Natural killer cell (primary cell): ENCODE results near the gene RUNX1. TPM values are rescaled to one million over a fixed set of nuclear protein-coding genes. Genes with fewer than 3 reads are reported as not detected.

Source experiments
- ATAC-seq, 3 donors: fragments of 150-1000 bp in 2 of 3; fragments of 200-7000 bp in 1 of 3; cut with Tn5 transposase; 1 replicate in 1 of 3; 2 replicates in 2 of 3; pipeline ENCODE4 v1.10.0; 2021; ENCODE audit warnings: mild to moderate bottlenecking in 2 of 3, moderate library complexity in 2 of 3
- DNase-seq, 2 donors: peaks; one replicate each; pipeline versions ENCODE4 v3.0.0 to v3.0.0-alpha.2; 2013 to 2021; ENCODE audit warnings: mixed read lengths in 1 of 2
- H3K27ac ChIP-seq: one replicate; pipeline ENCODE4 v1.5.1; 2013; ENCODE audit warnings: mild to moderate bottlenecking, low read length
- H3K27me3 ChIP-seq: one replicate; pipeline ENCODE4 v1.6.1; 2013; ENCODE audit warnings: low read length; ENCODE audit not compliant: control insufficient read depth, insufficient read depth
- H3K36me3 ChIP-seq: one replicate; pipeline ENCODE4 v1.6.1; 2013; ENCODE audit warnings: low read length; ENCODE audit not compliant: control insufficient read depth, insufficient read depth
- H3K4me1 ChIP-seq: one replicate; pipeline ENCODE4 v1.6.1; 2013; ENCODE audit warnings: low read length; ENCODE audit not compliant: control insufficient read depth, insufficient read depth
- H3K4me3 ChIP-seq: one replicate; pipeline ENCODE4 v1.5.1; 2013; ENCODE audit warnings: low read length
- H3K9me3 ChIP-seq: one replicate; pipeline ENCODE4 v1.6.1; 2013; ENCODE audit warnings: low read length; ENCODE audit not compliant: control insufficient read depth, insufficient read depth
- H3K27ac Mint-ChIP-seq, 2 donors: one replicate each; pipeline ENCODE4 v1.8.0; 2022; ENCODE audit warnings: mild to moderate bottlenecking in 2 of 2, mixed read lengths in 2 of 2, moderate library complexity in 1 of 2
- H3K27me3 Mint-ChIP-seq, 2 donors: one replicate each; pipeline ENCODE4 v1.8.0; 2022; ENCODE audit warnings: low read depth in 2 of 2, mixed read lengths in 2 of 2
- H3K36me3 Mint-ChIP-seq: one replicate; pipeline ENCODE4 v1.8.0; 2022; ENCODE audit warnings: mixed read lengths
- H3K4me1 Mint-ChIP-seq, 2 donors: one replicate each; pipeline ENCODE4 v1.8.0; 2022; ENCODE audit warnings: mixed read lengths in 2 of 2
- H3K4me3 Mint-ChIP-seq: one replicate; pipeline ENCODE4 v1.8.0; 2022; ENCODE audit warnings: mild to moderate bottlenecking, moderate library complexity, mixed read lengths
- H3K9me3 Mint-ChIP-seq, 2 donors: one replicate each; pipeline ENCODE4 v1.8.0; 2022; ENCODE audit warnings: mixed read lengths in 2 of 2
- CTCF ChIP-seq: fragments of 200-600 bp; IDR thresholded peaks from one replicate; pipeline ENCODE4 v1.8.0; 2022; ENCODE audit warnings: antibody characterized with exemption
- WGBS: methylation state at CpG from one replicate; pipeline ENCODE4 v1.1.7; 2013; ENCODE audit warnings: missing lambda C conversion rate; ENCODE audit not compliant: insufficient coverage; 5-methylcytosine and 5-hydroxymethylcytosine counted together
- intact Hi-C: fragments of 100-400 bp; cut with micrococcal nuclease; formaldehyde crosslinking; loops from one replicate; pipeline ENCODE4 v1.14.2; 2022
- total RNA-seq, 4 donors: library from RNA; stranded (reverse); fragments of 120-200 nt in 1 of 4; gene quantifications; one replicate each; pipeline versions ENCODE4 v1.2.3 to v1.2.4, GENCODE V29; 2013 to 2022

The RUNX1 gene
- total RNA-seq, 3 donors from 2014 or later (not counting 1 experiment from before 2014, with no cell fraction given): 62.1 to 171 (median 98.2) TPM

- Mint-ChIP-seq H3K27ac (peak overlapping the region; percentile 31 to 39), H3K9me3 (no peaks in the 10 kb centered on the region), H3K36me3 (peaks cover 7% of the 10 kb centered on the region), H3K27me3 (no peaks in the 10 kb centered on the region), H3K4me3 (no peak overlapping the region), H3K4me1 (peaks cover 29 to 38% of the 10 kb centered on the region in 2 donors)
- Histone ChIP-seq H3K36me3 (peaks cover 49% of the 10 kb centered on the region), H3K27ac (no peak overlapping the region), H3K9me3 (no peaks in the 10 kb centered on the region), H3K4me1 (peaks cover 6% of the 10 kb centered on the region), H3K27me3 (no peaks in the 10 kb centered on the region), H3K4me3 (no peak overlapping the region)
- ATAC-seq: no peak
- WGBS: 97% methylated on average over 8 of the region's 8 CpGs
- intact Hi-C loops: no loop called here
- DNase-seq: no peak
- TF ChIP-seq CTCF: no peak
Measured at GRCh38 chr21:34797921-34798535, 251.1 kb downstream of the RUNX1 start.

DNA sequence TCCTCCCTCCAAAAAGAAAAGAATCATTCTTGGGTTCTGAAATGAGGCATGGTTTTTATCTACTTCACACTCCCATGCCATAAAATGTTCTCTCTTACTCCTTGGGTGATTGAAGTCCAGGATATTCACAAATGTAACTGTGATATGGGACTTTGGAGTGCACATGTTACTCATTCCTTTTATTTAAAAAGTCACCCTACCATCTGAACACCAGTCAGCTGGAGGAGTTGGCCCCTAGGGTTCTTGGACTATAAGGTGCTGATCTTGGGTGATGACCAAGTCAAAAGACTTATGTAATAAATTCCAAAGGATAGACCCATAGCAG, 251.9 kb downstream of the RUNX1 start:
- no peaks in the 10 kb centered on the region for H3K9me3 Mint-ChIP-seq
- Histone ChIP-seq H3K27ac (no peak overlapping the region), H3K27me3 (no peaks in the 10 kb centered on the region), H3K36me3 (peaks cover 47% of the 10 kb centered on the region), H3K4me1 (peaks cover 6% of the 10 kb centered on the region), H3K4me3 (no peak overlapping the region), H3K9me3 (no peaks in the 10 kb centered on the region)
- no peaks in the 10 kb centered on the region for H3K27me3 Mint-ChIP-seq
- peak overlapping the region; percentile 26 to 61 for H3K27ac Mint-ChIP-seq
- H3K4me1 Mint-ChIP-seq: peaks cover 20 to 30% of the 10 kb centered on the region in 2 donors
- TF ChIP-seq CTCF: no peak
- DNase-seq (no peak), ATAC-seq (no peak)
- intact Hi-C loops: no loop called here
- H3K36me3 Mint-ChIP-seq: peaks cover 7% of the 10 kb centered on the region
- no peak overlapping the region for H3K4me3 Mint-ChIP-seq

- H3K9me3 ChIP-seq: no peaks in the 10 kb centered on the region
- peak overlapping the region; percentile 26 to 61 for H3K27ac Mint-ChIP-seq
- peaks cover 4% of the 10 kb centered on the region for H3K4me1 ChIP-seq
- no peak for TF ChIP-seq CTCF
- WGBS: 93% methylated on average over 7 of the region's 7 CpGs
- no peaks in the 10 kb centered on the region for H3K27me3 ChIP-seq
- no peak overlapping the region for H3K4me3 Mint-ChIP-seq
- H3K9me3 Mint-ChIP-seq: no peaks in the 10 kb centered on the region
- ATAC-seq (no peak), DNase-seq (no peak)
- H3K36me3 Mint-ChIP-seq: peaks cover 7% of the 10 kb centered on the region
- H3K4me3 ChIP-seq: no peak overlapping the region
- peaks cover 15 to 25% of the 10 kb centered on the region in 2 donors for H3K4me1 Mint-ChIP-seq
- intact Hi-C loops: no loop called here
- H3K27ac ChIP-seq: no peak overlapping the region
- peaks cover 47% of the 10 kb centered on the region for H3K36me3 ChIP-seq
- H3K27me3 Mint-ChIP-seq: no peaks in the 10 kb centered on the region
Measured at GRCh38 chr21:34796518-34797200, 252.4 kb downstream of the RUNX1 start.
